ENCODE data around the gene WDR86.

Gene WDR86

GRCh38 chr7:151415375-151416105 lies 5.7 kb upstream of the WDR86 start:
- Mint-ChIP-seq H3K27ac (peak overlapping the region in 1 of 3 experiments; percentile 53), H3K4me1 (peaks cover 18% of the 10 kb centered on the region), H3K27me3 (ENCODE audit: low read depth) (peaks cover 27% of the 10 kb centered on the region), H3K4me3 (no peak overlapping the region), H3K36me3 (ENCODE audit: low read depth) (peaks cover 17% of the 10 kb centered on the region), H3K9me3 (peaks cover 19% of the 10 kb centered on the region)
- TF ChIP-seq, protein P1, sequence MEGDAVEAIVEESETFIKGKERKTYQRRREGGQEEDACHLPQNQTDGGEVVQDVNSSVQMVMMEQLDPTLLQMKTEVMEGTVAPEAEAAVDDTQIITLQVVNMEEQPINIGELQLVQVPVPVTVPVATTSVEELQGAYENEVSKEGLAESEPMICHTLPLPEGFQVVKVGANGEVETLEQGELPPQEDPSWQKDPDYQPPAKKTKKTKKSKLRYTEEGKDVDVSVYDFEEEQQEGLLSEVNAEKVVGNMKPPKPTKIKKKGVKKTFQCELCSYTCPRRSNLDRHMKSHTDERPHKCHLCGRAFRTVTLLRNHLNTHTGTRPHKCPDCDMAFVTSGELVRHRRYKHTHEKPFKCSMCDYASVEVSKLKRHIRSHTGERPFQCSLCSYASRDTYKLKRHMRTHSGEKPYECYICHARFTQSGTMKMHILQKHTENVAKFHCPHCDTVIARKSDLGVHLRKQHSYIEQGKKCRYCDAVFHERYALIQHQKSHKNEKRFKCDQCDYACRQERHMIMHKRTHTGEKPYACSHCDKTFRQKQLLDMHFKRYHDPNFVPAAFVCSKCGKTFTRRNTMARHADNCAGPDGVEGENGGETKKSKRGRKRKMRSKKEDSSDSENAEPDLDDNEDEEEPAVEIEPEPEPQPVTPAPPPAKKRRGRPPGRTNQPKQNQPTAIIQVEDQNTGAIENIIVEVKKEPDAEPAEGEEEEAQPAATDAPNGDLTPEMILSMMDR (IDR thresholded peaks at IDR 0.05; ENCODE audit: unreplicated experiment in 3 of 3), result no peak

DNA sequence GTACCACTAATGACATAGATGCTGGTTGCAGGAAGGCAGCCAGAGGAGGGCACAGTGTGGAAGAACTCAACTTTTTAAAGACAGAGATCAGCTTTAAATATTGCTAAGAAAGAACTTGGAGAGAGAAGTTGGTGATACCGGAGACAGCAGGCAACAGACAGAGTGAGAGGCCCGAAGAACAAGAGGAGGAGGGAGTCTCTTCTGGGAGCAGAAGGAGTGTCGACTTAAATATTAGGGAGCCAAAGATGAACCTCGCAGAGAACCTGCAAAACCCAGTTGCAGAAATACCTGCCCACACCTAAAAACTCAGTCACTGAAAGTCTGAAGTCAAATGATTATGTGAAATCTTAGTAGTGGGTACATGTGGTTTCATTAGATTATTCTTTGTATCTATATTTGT lies 3.4 kb upstream of the WDR86 start:
- H3K4me1 Mint-ChIP-seq, result peaks cover 25% of the 10 kb centered on the region
- H3K4me3 Mint-ChIP-seq, result no peak overlapping the region
- H3K27me3 Mint-ChIP-seq (ENCODE audit: low read depth), result peaks cover 34% of the 10 kb centered on the region
- no peak overlapping the region for H3K27ac Mint-ChIP-seq
- H3K9me3 Mint-ChIP-seq, result peaks cover 11% of the 10 kb centered on the region
- H3K36me3 Mint-ChIP-seq (ENCODE audit: low read depth), result peaks cover 13% of the 10 kb centered on the region
- TF ChIP-seq, protein P1 (IDR thresholded peaks at IDR 0.05; ENCODE audit: unreplicated experiment in 3 of 3), result no peak

DNA sequence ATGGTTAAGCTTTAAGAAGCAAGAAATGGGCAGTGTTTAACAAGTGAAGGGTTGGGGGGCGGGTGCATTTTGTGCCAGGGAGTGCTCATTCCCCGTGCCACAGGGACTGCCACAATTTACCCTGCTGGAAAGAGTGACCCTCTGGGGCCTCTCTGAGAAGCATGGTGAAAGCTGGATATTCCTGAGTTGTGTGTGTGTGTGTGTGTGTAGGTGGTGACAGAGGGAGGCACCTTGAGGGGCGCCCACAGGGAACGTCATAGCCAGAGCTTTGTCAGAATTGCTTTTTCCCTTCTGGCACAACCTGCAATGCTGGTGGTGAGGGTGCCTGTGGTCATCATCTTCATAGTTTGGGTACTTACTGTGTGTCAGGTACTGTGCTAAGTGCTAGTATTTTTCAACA lies 2.5 kb upstream of the WDR86 start:
- Mint-ChIP-seq H3K9me3 (peaks cover 6% of the 10 kb centered on the region), H3K4me3 (peak overlapping the region; percentile 31 to 87 (median 57)), H3K4me1 (peaks cover 25% of the 10 kb centered on the region), H3K36me3 (ENCODE audit: low read depth) (peaks cover 7% of the 10 kb centered on the region), H3K27me3 (ENCODE audit: low read depth) (peaks cover 28% of the 10 kb centered on the region), H3K27ac (peak overlapping the region in 1 of 3 experiments; percentile 48)
- TF ChIP-seq, protein P1 (IDR thresholded peaks at IDR 0.05; ENCODE audit: unreplicated experiment in 3 of 3), result no peak

DNA sequence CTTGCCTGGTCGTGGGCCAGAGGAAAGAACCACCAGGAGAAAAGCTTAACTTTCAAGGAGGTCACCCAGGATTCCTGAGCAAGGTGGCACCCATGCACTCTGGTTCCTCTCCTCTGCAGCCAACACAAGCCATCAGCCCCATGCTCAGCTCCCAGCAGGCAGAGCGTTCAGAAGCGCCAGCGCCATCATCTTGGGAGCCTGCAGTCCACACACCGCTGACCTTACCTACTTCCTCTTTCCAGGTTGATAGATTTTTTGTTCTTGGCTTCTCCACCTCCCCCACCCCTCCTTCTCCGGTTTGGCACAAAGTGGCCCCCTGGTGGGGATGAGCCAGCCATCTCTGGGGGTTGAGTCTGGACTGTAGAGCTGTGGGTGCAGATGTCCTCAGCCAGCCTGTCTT lies 1.7 kb upstream of the WDR86 start:
- Mint-ChIP-seq H3K36me3 (ENCODE audit: low read depth) (peaks cover 6% of the 10 kb centered on the region), H3K9me3 (no peaks in the 10 kb centered on the region), H3K27ac (peak overlapping the region in 2 of 3 experiments; percentile 32 to 82), H3K4me3 (peak overlapping the region; percentile 86 to 87 (median 87)), H3K27me3 (ENCODE audit: low read depth) (peaks cover 32% of the 10 kb centered on the region), H3K4me1 (peaks cover 17% of the 10 kb centered on the region)
- TF ChIP-seq, protein P1 (IDR thresholded peaks at IDR 0.05; ENCODE audit: unreplicated experiment in 3 of 3), result no peak

GRCh38 chr7:151410405-151411390 lies 860 bp upstream of the WDR86 start:
- Mint-ChIP-seq H3K4me3 (peak overlapping the region; percentile 86 to 87 (median 87)), H3K27ac (peak overlapping the region; percentile 32 to 82 (median 40)), H3K36me3 (ENCODE audit: low read depth) (peaks cover 13% of the 10 kb centered on the region), H3K27me3 (ENCODE audit: low read depth) (peaks cover 32% of the 10 kb centered on the region), H3K4me1 (peaks cover 13% of the 10 kb centered on the region), H3K9me3 (no peaks in the 10 kb centered on the region)
- TF ChIP-seq, protein P1 (IDR thresholded peaks at IDR 0.05; ENCODE audit: unreplicated experiment in 3 of 3), result no peak

Measured in nephron (organoid).